ENCODE measurements around the gene EGFR.

The EGFR gene

DNA sequence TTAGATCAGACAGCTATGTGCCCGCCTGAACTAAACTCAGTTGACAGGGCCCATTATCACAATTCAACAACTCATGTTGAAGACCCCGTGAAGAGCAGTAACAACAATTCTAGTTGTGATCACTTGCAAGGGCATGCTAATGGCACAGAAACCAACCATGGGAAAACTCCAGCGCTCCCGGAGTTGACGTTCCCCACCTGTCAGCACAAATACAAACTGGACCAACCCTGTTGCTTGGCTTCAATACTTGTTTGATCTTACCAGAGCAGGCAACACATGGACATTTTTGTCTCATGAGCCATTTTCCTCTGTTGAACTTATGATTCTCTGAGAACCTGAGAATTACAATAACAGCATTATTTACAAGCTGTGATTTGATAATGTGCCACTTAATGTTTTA, 227.4 kb downstream of the EGFR start:
- DNase-seq (ENCODE audit: low read depth, low spot score): no peak

DNA sequence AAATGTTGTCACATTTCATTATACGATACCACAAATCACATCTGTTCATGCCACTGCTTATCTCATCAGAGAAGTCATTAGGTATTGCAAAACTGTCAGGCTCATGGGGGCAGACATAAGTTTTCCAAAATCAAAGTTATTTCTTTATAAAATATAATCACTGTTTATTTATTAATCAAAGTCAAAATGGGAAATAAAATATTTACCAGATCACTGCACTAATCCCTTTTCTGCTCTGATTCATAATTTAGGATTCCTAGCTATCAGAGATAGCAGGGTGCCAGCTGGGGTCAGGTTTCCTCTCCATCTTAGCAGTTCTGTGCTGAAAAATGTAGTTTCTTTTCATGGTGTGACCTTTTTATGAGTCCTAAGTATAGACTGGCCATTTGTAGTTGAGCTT, 228.6 kb downstream of the EGFR start:
- no peak for DNase-seq (ENCODE audit: low read depth, low spot score)

DNA sequence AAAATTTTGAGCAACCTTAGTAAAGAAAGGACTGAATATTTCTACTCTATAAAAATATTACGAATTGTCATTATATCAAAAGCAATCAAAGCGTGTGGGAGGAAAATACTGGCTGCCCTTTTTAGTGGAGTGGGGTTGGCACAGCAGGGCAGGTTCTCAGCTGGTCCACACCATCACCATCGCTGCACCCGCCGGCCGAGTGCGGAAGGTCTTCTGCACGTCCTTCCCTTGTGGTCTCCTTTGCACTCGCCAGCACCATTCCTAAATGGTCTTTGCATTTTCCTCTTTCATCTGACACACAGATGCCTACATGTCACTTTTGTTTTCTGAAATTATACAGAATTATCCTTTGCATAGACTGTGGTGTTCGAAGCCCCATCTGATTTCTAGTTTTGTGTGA, 229.7 kb downstream of the EGFR start:
- DNase-seq (ENCODE audit: low read depth, low spot score): no peak

DNA sequence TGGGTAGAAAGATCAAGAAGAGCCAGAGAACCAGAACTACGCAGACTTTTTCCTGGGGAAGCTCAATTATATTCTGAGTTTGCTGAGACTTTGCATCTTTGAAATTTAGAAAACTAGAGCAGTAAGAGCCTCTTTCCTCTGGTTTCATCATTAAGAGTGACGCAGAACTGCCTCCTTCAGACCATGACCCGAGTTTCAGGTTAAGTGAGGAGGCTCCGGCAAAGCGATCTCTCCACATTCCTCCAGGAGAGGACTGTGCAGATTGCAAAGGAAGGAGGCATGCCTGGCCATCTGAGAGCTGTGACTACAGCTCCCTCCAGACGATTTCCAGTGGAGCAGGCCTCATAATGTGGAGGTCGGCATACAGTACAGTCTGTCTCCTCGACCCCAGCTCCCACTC, 230.5 kb downstream of the EGFR start:
- no peak for DNase-seq (ENCODE audit: low read depth, low spot score)

DNA sequence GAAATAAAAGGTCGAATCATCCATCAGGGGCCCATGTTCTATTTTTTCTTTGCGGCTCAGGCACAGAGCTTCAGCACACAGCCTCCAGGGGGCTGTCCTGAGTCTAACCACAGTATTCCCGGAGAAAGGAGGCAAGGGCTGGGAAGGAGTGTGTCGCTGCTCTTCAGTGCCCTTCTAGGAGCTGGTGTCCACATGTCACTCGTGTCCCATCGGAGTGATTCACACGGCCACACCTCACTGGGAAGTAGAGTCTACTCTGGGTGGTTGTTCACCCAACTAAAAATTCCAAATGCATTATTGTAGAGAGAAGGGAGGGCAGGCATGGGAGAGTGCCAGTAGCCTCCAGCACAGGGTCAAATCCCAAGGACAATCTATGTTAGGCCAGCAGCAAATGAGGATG, 231.5 kb downstream of the EGFR start:
- DNase-seq (ENCODE audit: low read depth, low spot score): no peak

DNA sequence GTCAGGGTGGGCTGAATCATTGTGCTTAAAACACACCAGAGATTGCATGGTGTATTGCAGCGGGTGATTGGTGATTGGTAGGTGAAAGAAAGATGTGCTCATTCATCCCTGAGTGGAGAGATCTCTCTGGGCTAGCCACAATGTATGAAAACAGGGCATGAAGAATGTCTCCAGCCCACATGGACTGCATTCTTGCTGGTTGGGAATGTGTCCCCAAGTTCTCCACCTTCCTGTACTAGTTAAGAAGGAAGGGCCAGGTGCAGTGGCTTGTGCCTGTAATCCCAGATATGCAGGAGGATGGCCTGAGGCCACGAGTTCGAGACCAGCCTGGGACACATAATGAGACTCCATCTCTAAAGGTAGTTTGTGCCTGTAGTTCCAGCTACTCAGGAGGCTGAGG, 232.5 kb downstream of the EGFR start:
- no peak for DNase-seq (ENCODE audit: low read depth, low spot score)

DNA sequence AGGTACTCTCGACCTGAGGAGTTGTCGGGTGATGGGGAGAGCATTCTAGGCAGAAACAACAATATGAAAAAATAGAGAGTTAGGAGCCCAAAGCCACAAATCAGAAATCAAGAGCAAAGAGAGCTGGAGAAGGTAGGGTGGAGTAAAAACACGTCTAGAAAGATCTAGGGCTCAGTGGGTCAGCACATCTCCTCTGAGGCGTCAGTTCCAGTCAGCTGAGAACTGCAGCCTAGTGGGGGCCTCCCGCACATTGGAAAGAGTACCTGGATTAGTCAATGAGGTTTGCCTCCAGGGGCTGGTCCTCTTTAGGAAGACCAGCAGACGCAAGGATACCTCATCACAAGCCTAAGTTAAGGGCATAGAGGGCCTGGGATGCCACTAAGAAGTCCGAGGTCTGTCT, 233.1 kb downstream of the EGFR start:
- DNase-seq (ENCODE audit: low read depth, low spot score): no peak

DNA sequence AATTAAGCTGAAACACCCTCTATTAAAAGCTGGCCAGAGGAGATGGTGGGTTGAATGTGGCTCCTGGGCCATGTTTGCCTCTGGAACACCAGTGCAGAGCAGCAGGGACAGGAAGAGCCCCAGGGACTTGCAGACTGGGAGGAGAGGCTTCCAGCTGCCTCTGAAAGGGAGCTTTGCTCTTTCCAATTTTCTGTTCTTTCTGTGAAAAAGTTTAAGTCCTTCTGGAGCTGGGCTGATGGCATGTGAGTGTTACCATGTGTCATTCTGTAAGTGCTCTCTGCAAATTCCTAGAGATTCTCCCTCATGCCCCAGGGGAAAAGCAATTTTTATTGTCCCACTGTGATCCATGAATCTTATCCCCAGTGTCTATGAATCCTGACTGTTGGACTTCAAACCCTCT, 233.6 kb downstream of the EGFR start:
- DNase-seq (ENCODE audit: low read depth, low spot score): no peak

GRCh38 chr7:55253188-55253587, 234.4 kb downstream of the EGFR start:
- no peak for DNase-seq (ENCODE audit: low read depth, low spot score)

GRCh38 chr7:55254242-55254595, 235.4 kb downstream of the EGFR start:
- no peak for DNase-seq (ENCODE audit: low read depth, low spot score)

DNA sequence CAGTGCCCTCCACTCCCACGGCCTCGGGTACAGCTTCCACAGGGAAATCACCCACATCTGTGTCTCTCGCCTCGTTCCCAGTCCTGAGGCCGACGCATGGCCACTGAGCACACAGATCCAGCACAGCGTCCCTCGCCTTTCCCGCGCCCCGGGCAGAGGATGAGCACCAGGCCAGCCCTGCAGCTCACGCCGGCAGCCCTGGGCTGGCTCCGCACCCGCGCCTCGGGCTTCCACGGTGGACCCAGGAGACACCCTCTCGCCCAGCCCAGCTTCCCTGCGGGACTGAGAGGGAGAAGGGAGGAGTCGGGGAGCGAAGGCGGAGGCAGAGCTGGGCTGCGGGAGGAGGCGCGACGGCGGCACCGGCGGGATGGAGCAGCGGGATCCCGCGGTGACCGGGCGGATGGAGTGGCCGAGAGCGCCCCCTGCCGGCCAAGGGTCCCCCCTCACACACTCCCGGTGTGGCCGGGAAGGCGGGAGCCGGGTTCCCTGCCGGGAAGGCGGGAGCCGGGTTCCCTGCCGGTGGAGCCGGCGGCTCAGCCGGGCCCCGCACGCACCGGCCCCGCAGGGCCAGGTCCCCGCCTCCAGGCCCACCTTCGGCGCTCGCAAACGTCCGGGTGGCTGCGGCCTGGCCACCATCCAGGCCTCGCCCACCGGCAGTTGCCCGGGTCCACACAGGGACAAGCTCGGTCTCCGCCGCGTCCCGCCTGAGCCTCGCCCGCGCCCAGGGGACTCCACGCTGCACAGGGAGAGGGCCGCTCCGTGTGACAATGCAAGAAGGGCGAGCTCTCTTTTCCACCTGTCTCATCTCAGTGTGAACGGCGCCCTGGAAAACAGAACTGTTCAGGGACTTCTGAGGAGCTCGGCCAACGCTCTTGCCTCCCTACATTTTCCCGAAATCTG, 236.0 kb downstream of the EGFR start:
- DNase-seq (ENCODE audit: low read depth, low spot score): peak; percentile 68

- peak; percentile 70 for DNase-seq (ENCODE audit: low read depth, low spot score)
Measured at GRCh38 chr7:55255496-55256445, 237.0 kb downstream of the EGFR start.

DNA sequence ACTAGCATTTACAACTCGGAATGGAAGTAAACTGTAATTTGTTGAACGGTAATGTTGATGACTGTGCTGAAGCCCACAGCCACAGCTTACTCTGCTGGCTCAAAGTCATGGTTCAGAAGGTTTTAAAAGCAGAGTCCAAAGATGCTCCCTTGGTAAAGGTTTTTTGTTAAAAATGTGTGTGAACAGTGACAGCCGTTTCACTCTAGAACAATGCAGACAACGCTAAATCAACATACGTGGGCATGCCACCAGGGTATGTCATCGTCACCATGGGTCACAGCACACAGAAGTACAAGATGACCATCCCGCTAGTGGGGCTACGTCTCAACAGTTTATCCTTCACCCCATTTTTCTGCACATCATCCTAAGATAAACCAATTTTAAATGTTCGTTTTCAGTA, 239.8 kb downstream of the EGFR start:
- no peak for DNase-seq (ENCODE audit: low read depth, low spot score)

DNA sequence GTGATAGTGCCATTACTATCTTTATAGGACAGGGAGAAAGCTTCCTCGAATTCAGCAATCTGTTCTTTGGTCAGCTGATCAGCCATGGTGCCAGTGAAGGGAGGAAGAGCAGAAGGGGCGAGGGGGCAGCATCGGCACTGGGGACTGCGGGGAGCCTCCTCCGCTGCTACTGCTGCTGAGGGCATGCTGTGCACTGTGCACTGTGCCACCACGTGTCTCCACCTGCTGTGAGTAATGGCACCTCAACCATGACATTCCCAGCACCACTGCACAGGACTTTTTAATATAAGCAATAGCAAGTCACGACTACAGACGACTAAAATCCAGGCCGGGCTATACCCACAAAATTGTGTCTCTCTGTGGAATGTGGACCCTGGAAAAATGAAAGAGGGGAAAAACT, 241.4 kb downstream of the EGFR start:
- DNase-seq (ENCODE audit: low read depth, low spot score): no peak

DNA sequence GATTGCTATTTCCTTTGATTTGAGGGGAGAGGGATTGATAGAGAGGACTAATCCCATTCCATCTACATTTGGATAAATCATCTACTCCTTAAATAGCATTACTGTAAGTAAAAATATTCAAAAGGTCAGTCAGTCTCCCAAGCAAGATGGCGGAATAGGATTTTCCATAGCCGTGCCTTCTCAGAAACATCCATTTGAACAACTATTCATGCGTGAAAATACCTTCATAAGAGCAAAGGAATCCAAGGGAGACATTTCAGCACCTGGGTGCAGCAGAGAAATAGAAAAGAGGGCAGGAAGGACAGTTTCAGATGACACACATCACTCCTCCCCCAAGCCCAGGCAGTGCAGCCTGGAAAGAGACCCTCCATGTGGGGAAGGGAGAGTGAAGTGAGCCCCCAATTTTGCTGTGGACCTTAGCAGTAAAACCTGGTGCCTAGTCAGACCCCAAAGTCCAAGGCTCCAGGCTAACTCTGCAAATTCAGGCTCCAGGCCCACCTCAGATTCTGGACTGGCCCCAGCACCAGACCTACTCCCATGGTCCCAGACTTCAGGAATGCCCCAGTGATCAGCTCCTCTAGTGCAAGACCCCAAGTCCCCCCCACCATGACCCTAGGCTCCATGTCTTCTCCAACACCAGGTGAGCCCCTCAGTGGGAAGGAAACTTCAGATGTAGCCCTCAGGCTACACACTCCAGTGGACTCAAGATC, 242.0 kb downstream of the EGFR start:
- no peak for DNase-seq (ENCODE audit: low read depth, low spot score)
